HepG2 (cell line): Measurements from ENCODE around the gene IHH. TPM values are rescaled to one million over a fixed set of nuclear protein-coding genes. Genes with fewer than 3 reads are reported as not detected.

Experiments used
- AHR ChIP-seq: IDR thresholded peaks from 2 replicates; pipeline ENCODE4 v1.6.1; 2018; ENCODE audit warnings: missing genetic modification reagents, missing compliant biosample characterization
- ATAD3A ChIP-seq: sonication (generic); formaldehyde crosslinking; IDR thresholded peaks from 2 replicates; pipeline ENCODE4 v1.4.0; 2020; ENCODE audit warnings: missing genetic modification reagents
- CBX5 ChIP-seq: sonication (generic); formaldehyde crosslinking; IDR thresholded peaks from 2 replicates; pipeline ENCODE4 v1.4.0; 2020; ENCODE audit warnings: missing genetic modification reagents, borderline replicate concordance
- FOSL2 ChIP-seq: sonication (generic); formaldehyde crosslinking; IDR thresholded peaks from 2 replicates; pipeline ENCODE4 v1.4.0; 2020; ENCODE audit warnings: missing genetic modification reagents
- JARID2 ChIP-seq: sonication (generic); formaldehyde crosslinking; IDR thresholded peaks from 2 replicates; pipeline ENCODE4 v1.8.1; 2023; ENCODE audit warnings: missing genetic modification reagents, inconsistent platforms; ENCODE audit not compliant: insufficient replicate concordance
- MAZ ChIP-seq, 2 experiments: sonication (generic) in 1 of 2; formaldehyde crosslinking in 1 of 2; IDR thresholded peaks; 2 replicates each; pipeline versions ENCODE4 v1.5.0 to v1.6.1; 2012 to 2020; ENCODE audit warnings: low read depth in 2 of 2, mild to moderate bottlenecking in 2 of 2, borderline replicate concordance in 1 of 2, improper control_type of control experiment in 1 of 2, low read length in 1 of 2, missing genetic modification reagents in 1 of 2, moderate library complexity in 1 of 2
- RAD21 ChIP-seq: fragments of 450-650 bp; formaldehyde crosslinking; IDR thresholded peaks from 2 replicates; pipeline ENCODE4 v1.5.0; 2020; ENCODE audit warnings: mild to moderate bottlenecking
- RAD51 ChIP-seq: fragments of 450-650 bp; IDR thresholded peaks from 2 replicates; pipeline ENCODE4 v1.6.1; 2016; ENCODE audit warnings: borderline replicate concordance
- SMC3 ChIP-seq: IDR thresholded peaks from 2 replicates; pipeline ENCODE4 v1.6.1; 2011; ENCODE audit warnings: low read length, improper control_type of control experiment
- ZMYM2 ChIP-seq: sonication (generic); formaldehyde crosslinking; IDR thresholded peaks from 2 replicates; pipeline ENCODE4 v1.8.0; 2022; ENCODE audit warnings: mild to moderate bottlenecking, missing genetic modification reagents
- ZNF274 ChIP-seq: sonication (generic); formaldehyde crosslinking; IDR thresholded peaks from 2 replicates; pipeline ENCODE4 v1.5.1; 2020; ENCODE audit warnings: mild to moderate bottlenecking, missing genetic modification reagents
- ZNF331 ChIP-seq: sonication (generic); formaldehyde crosslinking; IDR thresholded peaks from 2 replicates; pipeline ENCODE4 v1.4.0; 2020; ENCODE audit warnings: missing genetic modification reagents
- ZNF33B ChIP-seq: sonication (generic); formaldehyde crosslinking; IDR thresholded peaks from 2 replicates; pipeline ENCODE4 v1.5.1; 2020; ENCODE audit warnings: mild to moderate bottlenecking, missing genetic modification reagents
- ZSCAN30 ChIP-seq: sonication (generic); formaldehyde crosslinking; IDR thresholded peaks from 2 replicates; pipeline ENCODE4 v1.5.0; 2020; ENCODE audit warnings: mild to moderate bottlenecking, missing genetic modification reagents
- polyA plus RNA-seq, 8 experiments: library from polyadenylated mRNA; depleted of rRNA in 3 of 8; stranded (reverse) in 7 of 8; unstranded in 1 of 8; fragments of >200 nt; fragmentation: Illumina TruSeq in 4 of 8; extraction: Trizol in 4 of 8; gene quantifications; 2 replicates each; pipeline versions ENCODE4 v1.2.1 to v1.2.3, GENCODE V29; 2011 to 2016; ENCODE audit warnings: low read depth in 4 of 8, missing spikeins in 1 of 8, mixed read lengths in 1 of 8; ENCODE audit not compliant: insufficient read depth in 1 of 8
- total RNA-seq, 5 experiments: library from RNA; depleted of rRNA; stranded (reverse); fragments of >200 nt; fragmentation: Illumina TruSeq; extraction: Trizol; gene quantifications; 2 replicates each; pipeline ENCODE4 v1.2.3, GENCODE V29; 2016; ENCODE audit warnings: low read depth in 1 of 5
- TF ChIP-seq, protein P1 (sequence below), 2 experiments: sonication (generic) in 1 of 2; formaldehyde crosslinking in 1 of 2; IDR thresholded peaks; 2 replicates each; pipeline versions ENCODE4 v1.6.1 to v1.9.0; 2014 to 2022; ENCODE audit warnings: antibody characterized with exemption in 1 of 2, borderline replicate concordance in 1 of 2, inconsistent platforms in 1 of 2, low read depth in 1 of 2, missing genetic modification reagents in 1 of 2
- TF ChIP-seq, protein P2 (sequence below): sonication (generic); formaldehyde crosslinking; IDR thresholded peaks from 2 replicates; pipeline ENCODE4 v1.4.0; 2020; ENCODE audit warnings: low read depth, mild to moderate bottlenecking, missing genetic modification reagents
- TF ChIP-seq, protein P3 (sequence below): sonication (generic); formaldehyde crosslinking; IDR thresholded peaks from 2 replicates; pipeline ENCODE4 v1.4.0; 2020; ENCODE audit warnings: missing genetic modification reagents
- TF ChIP-seq, protein P4 (sequence below): sonication (generic); formaldehyde crosslinking; IDR thresholded peaks from 2 replicates; pipeline ENCODE4 v1.4.0; 2020; ENCODE audit warnings: mild to moderate bottlenecking, missing genetic modification reagents
- TF ChIP-seq, protein P5 (sequence below): IDR thresholded peaks from 2 replicates; pipeline ENCODE4 v1.6.1; 2012; ENCODE audit warnings: inconsistent platforms

The IHH gene
- total and polyA plus RNA-seq, 2 of the 13 experiments (the other 11 are each of a cell fraction or from before 2014, with no cell fraction given): 0.42 TPM; not detected in 1

DNA sequence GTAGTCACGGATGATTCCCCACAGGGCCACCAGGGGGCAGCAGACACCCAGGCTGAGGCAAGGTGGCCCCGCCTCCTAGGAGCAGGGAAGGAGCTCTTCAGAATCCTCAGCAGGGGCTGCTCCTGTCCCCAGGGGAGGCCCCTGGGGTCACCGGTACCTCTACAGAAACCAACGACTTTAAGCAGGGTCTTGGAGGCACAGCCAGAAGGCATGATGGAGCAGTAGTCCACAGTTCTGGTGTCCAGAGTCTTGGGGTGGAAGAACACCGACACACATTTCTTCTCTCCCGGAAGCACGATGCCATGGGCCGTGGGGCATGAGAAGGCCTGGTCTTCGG, 30.9 kb downstream of the IHH start (continued):
- TF ChIP-seq, protein P1, sequence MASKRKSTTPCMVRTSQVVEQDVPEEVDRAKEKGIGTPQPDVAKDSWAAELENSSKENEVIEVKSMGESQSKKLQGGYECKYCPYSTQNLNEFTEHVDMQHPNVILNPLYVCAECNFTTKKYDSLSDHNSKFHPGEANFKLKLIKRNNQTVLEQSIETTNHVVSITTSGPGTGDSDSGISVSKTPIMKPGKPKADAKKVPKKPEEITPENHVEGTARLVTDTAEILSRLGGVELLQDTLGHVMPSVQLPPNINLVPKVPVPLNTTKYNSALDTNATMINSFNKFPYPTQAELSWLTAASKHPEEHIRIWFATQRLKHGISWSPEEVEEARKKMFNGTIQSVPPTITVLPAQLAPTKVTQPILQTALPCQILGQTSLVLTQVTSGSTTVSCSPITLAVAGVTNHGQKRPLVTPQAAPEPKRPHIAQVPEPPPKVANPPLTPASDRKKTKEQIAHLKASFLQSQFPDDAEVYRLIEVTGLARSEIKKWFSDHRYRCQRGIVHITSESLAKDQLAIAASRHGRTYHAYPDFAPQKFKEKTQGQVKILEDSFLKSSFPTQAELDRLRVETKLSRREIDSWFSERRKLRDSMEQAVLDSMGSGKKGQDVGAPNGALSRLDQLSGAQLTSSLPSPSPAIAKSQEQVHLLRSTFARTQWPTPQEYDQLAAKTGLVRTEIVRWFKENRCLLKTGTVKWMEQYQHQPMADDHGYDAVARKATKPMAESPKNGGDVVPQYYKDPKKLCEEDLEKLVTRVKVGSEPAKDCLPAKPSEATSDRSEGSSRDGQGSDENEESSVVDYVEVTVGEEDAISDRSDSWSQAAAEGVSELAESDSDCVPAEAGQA (IDR thresholded peaks at IDR 0.05; ENCODE audit: low read depth): no peak
- TF ChIP-seq, protein P1 (CRISPR knock-in tag; IDR thresholded peaks at IDR 0.05; ENCODE audit: borderline replicate concordance): no peak
- TF ChIP-seq ZSCAN30: no peak
- TF ChIP-seq MAZ (IDR thresholded peaks at IDR 0.05; ENCODE audit: borderline replicate concordance, low read depth, low read length): peak; percentile 75; the same call in 1 of the 2 replicates
- TF ChIP-seq MAZ (CRISPR knock-in tag; IDR thresholded peaks at IDR 0.05; ENCODE audit: low read depth): no peak; the same call in 1 of the 2 replicates
- TF ChIP-seq ZMYM2 (CRISPR knock-in tag): no peak
- no peak for TF ChIP-seq CBX5 (CRISPR knock-in tag)
- peak; percentile 49; the same call in 1 of the 2 replicates for TF ChIP-seq FOSL2 (CRISPR knock-in tag)
- peak; percentile 95 for TF ChIP-seq RAD21
- no peak for TF ChIP-seq ATAD3A (CRISPR knock-in tag)
- peak; percentile 89; the same call in 1 of the 2 replicates for TF ChIP-seq AHR (CRISPR knock-in tag)
- TF ChIP-seq ZNF33B: no peak
- TF ChIP-seq, protein P2, sequence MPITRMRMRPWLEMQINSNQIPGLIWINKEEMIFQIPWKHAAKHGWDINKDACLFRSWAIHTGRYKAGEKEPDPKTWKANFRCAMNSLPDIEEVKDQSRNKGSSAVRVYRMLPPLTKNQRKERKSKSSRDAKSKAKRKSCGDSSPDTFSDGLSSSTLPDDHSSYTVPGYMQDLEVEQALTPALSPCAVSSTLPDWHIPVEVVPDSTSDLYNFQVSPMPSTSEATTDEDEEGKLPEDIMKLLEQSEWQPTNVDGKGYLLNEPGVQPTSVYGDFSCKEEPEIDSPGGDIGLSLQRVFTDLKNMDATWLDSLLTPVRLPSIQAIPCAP (CRISPR knock-in tag): 0 out of 2 replicates have a peak, but pooled peaks have one; percentile 25
- TF ChIP-seq RAD51: no peak
- TF ChIP-seq, protein P3, sequence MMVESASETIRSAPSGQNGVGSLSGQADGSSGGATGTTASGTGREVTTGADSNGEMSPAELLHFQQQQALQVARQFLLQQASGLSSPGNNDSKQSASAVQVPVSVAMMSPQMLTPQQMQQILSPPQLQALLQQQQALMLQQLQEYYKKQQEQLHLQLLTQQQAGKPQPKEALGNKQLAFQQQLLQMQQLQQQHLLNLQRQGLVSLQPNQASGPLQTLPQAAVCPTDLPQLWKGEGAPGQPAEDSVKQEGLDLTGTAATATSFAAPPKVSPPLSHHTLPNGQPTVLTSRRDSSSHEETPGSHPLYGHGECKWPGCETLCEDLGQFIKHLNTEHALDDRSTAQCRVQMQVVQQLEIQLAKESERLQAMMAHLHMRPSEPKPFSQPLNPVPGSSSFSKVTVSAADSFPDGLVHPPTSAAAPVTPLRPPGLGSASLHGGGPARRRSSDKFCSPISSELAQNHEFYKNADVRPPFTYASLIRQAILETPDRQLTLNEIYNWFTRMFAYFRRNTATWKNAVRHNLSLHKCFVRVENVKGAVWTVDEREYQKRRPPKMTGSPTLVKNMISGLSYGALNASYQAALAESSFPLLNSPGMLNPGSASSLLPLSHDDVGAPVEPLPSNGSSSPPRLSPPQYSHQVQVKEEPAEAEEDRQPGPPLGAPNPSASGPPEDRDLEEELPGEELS (CRISPR knock-in tag): no peak
- TF ChIP-seq, protein P4, sequence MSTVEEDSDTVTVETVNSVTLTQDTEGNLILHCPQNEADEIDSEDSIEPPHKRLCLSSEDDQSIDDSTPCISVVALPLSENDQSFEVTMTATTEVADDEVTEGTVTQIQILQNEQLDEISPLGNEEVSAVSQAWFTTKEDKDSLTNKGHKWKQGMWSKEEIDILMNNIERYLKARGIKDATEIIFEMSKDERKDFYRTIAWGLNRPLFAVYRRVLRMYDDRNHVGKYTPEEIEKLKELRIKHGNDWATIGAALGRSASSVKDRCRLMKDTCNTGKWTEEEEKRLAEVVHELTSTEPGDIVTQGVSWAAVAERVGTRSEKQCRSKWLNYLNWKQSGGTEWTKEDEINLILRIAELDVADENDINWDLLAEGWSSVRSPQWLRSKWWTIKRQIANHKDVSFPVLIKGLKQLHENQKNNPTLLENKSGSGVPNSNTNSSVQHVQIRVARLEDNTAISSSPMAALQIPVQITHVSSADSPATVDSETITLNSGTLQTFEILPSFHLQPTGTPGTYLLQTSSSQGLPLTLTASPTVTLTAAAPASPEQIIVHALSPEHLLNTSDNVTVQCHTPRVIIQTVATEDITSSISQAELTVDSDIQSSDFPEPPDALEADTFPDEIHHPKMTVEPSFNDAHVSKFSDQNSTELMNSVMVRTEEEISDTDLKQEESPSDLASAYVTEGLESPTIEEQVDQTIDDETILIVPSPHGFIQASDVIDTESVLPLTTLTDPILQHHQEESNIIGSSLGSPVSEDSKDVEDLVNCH (CRISPR knock-in tag): no peak
- TF ChIP-seq, protein P5, sequence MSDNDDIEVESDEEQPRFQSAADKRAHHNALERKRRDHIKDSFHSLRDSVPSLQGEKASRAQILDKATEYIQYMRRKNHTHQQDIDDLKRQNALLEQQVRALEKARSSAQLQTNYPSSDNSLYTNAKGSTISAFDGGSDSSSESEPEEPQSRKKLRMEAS: no peak
- TF ChIP-seq SMC3: peak; percentile 79
- peak; percentile 33; the same call in 1 of the 2 replicates for TF ChIP-seq ZNF331 (CRISPR knock-in tag)
- TF ChIP-seq JARID2: peak; percentile 94
- TF ChIP-seq ZNF274 (CRISPR knock-in tag): peak; percentile 62; the same call in 1 of the 2 replicates
